H9 (cell line): ENCODE data around the gene PARD3. TPM values are rescaled to one million over a fixed set of nuclear protein-coding genes. Genes with fewer than 3 reads are reported as not detected.

Experiments used
- DNase-seq: peaks from one replicate; pipeline ENCODE4 v3.0.0-alpha.2; 2017
- H2AFZ ChIP-seq: one replicate; pipeline ENCODE4 v1.6.1; 2013; ENCODE audit warnings: mild to moderate bottlenecking, low read length, control low read depth, moderate library complexity
- H2AK5ac ChIP-seq: 2 replicates; pipeline ENCODE4 v1.6.1; 2013; ENCODE audit warnings: low read length, control low read depth, mixed read lengths; ENCODE audit not compliant: insufficient read length
- H2BK120ac ChIP-seq: one replicate; pipeline ENCODE4 v1.6.1; 2013; ENCODE audit warnings: low read depth, mild to moderate bottlenecking, low read length, control low read depth, inconsistent platforms; ENCODE audit not compliant: poor library complexity, severe bottlenecking
- H2BK12ac ChIP-seq: 2 replicates; pipeline ENCODE4 v1.6.1; 2013; ENCODE audit warnings: low read length, control low read depth, mixed read lengths, low read depth; ENCODE audit not compliant: insufficient read length
- H2BK15ac ChIP-seq: 2 replicates; pipeline ENCODE4 v1.6.1; 2013; ENCODE audit warnings: low read depth, low read length, control low read depth
- H2BK20ac ChIP-seq: one replicate; pipeline ENCODE4 v1.6.1; 2013; ENCODE audit warnings: low read depth, mild to moderate bottlenecking, low read length, control low read depth, inconsistent platforms; ENCODE audit not compliant: poor library complexity, severe bottlenecking
- H2BK5ac ChIP-seq: 2 replicates; pipeline ENCODE4 v1.6.1; 2013; ENCODE audit warnings: low read length, control low read depth, mixed read lengths; ENCODE audit not compliant: insufficient read length
- H3K14ac ChIP-seq: 2 replicates; pipeline ENCODE4 v1.6.1; 2013; ENCODE audit warnings: low read length, control low read depth; ENCODE audit not compliant: insufficient read depth
- H3K18ac ChIP-seq: 2 replicates; pipeline ENCODE4 v1.6.1; 2013; ENCODE audit warnings: low read depth, mild to moderate bottlenecking, mixed read lengths, low read length, control low read depth; ENCODE audit not compliant: insufficient read length
- H3K23ac ChIP-seq: 2 replicates; pipeline ENCODE4 v1.6.1; 2013; ENCODE audit warnings: low read length, control low read depth, mixed read lengths, low read depth; ENCODE audit not compliant: insufficient read length
- H3K23me2 ChIP-seq: 2 replicates; pipeline ENCODE4 v1.6.1; 2013; ENCODE audit warnings: low read depth, mild to moderate bottlenecking, mixed read lengths, low read length, control low read depth; ENCODE audit not compliant: insufficient read length, poor library complexity, severe bottlenecking
- H3K27ac ChIP-seq: 2 replicates; pipeline ENCODE4 v1.5.1; 2013; ENCODE audit warnings: low read length, control low read depth, mixed read lengths, low read depth; ENCODE audit not compliant: insufficient read length
- H3K27me3 ChIP-seq: 2 replicates; pipeline ENCODE4 v1.6.1; 2013; ENCODE audit warnings: low read length, control low read depth, inconsistent platforms; ENCODE audit not compliant: insufficient read depth
- H3K4ac ChIP-seq: 2 replicates; pipeline ENCODE4 v1.6.1; 2013; ENCODE audit warnings: low read depth, mild to moderate bottlenecking, control low read depth, inconsistent platforms, low read length, moderate library complexity
- H3K4me1 ChIP-seq: 2 replicates; pipeline ENCODE4 v1.6.1; 2013; ENCODE audit warnings: low read length, control low read depth, inconsistent platforms; ENCODE audit not compliant: insufficient read depth
- H3K4me2 ChIP-seq: 2 replicates; pipeline ENCODE4 v1.6.1; 2013; ENCODE audit warnings: low read length, control low read depth, mixed read lengths; ENCODE audit not compliant: insufficient read length, insufficient read depth
- H3K56ac ChIP-seq: 2 replicates; pipeline ENCODE4 v1.6.1; 2013; ENCODE audit warnings: low read depth, mild to moderate bottlenecking, mixed read lengths, low read length, control low read depth; ENCODE audit not compliant: insufficient read length
- H3K79me1 ChIP-seq: 2 replicates; pipeline ENCODE4 v1.6.1; 2013; ENCODE audit warnings: low read depth, mild to moderate bottlenecking, moderate library complexity, low read length, control low read depth, inconsistent platforms; ENCODE audit not compliant: insufficient read depth, poor library complexity, severe bottlenecking
- H3K79me2 ChIP-seq: 2 replicates; pipeline ENCODE4 v1.6.1; 2013; ENCODE audit warnings: low read length, control low read depth, inconsistent platforms; ENCODE audit not compliant: insufficient read depth
- H3K9ac ChIP-seq: 2 replicates; pipeline ENCODE4 v1.6.1; 2013; ENCODE audit warnings: low read length, control low read depth, mixed read lengths; ENCODE audit not compliant: insufficient read length; ENCODE audit errors: extremely low read depth
- H3K9me3 ChIP-seq: one replicate; pipeline ENCODE4 v1.6.1; 2013; ENCODE audit warnings: low read depth, low read length, inconsistent platforms; ENCODE audit not compliant: control insufficient read depth
- H3T11ph ChIP-seq: one replicate; pipeline ENCODE4 v1.6.1; 2013; ENCODE audit warnings: mild to moderate bottlenecking, low read length, control low read depth, inconsistent platforms
- H4K20me1 ChIP-seq: one replicate; pipeline ENCODE4 v1.6.1; 2013; ENCODE audit not compliant: control insufficient read depth, insufficient read length, insufficient read depth
- H4K5ac ChIP-seq: 2 replicates; pipeline ENCODE4 v1.6.1; 2013; ENCODE audit warnings: low read depth, mild to moderate bottlenecking, mixed read lengths, low read length, control low read depth; ENCODE audit not compliant: insufficient read length
- H4K8ac ChIP-seq: replicated peaks from 2 replicates; pipeline ENCODE4 v1.6.1; 2013; ENCODE audit warnings: low read length, control low read depth, mixed read lengths, low read depth; ENCODE audit not compliant: insufficient read length
- H4K91ac ChIP-seq: 2 replicates; pipeline ENCODE4 v1.6.1; 2013; ENCODE audit warnings: low read depth, mild to moderate bottlenecking, moderate library complexity, mixed read lengths, low read length, control low read depth; ENCODE audit not compliant: insufficient read length
- H3K27ac Mint-ChIP-seq, 3 experiments: 2 replicates in 2 of 3; 3 replicates in 1 of 3; pipeline ENCODE4 v1.8.0; 2020 to 2021; ENCODE audit warnings: mixed read lengths in 3 of 3, mild to moderate bottlenecking in 1 of 3, moderate library complexity in 1 of 3
- H3K27me3 Mint-ChIP-seq: 2 replicates; pipeline ENCODE4 v1.8.0; 2021; ENCODE audit warnings: low read depth, mild to moderate bottlenecking, moderate library complexity, mixed read lengths
- H3K36me3 Mint-ChIP-seq, 3 experiments: 2 replicates in 2 of 3; 3 replicates in 1 of 3; pipeline ENCODE4 v1.8.0; 2020 to 2021; ENCODE audit warnings: low read depth in 3 of 3, mixed read lengths in 3 of 3; ENCODE audit not compliant: insufficient read depth in 1 of 3
- H3K4me1 Mint-ChIP-seq, 2 experiments: 2 replicates each; pipeline ENCODE4 v1.8.0; 2020; ENCODE audit warnings: mixed read lengths in 2 of 2
- H3K4me3 Mint-ChIP-seq, 2 experiments: 2 replicates in 1 of 2; 3 replicates in 1 of 2; pipeline ENCODE4 v1.8.0; 2020 to 2021; ENCODE audit warnings: mild to moderate bottlenecking in 2 of 2, mixed read lengths in 2 of 2, moderate library complexity in 1 of 2
- H3K9me3 Mint-ChIP-seq, 2 experiments: 2 replicates in 1 of 2; 3 replicates in 1 of 2; pipeline ENCODE4 v1.8.0; 2020; ENCODE audit warnings: mild to moderate bottlenecking in 2 of 2, mixed read lengths in 2 of 2, moderate library complexity in 1 of 2
- WGBS: extraction: QIAGEN DNeasy Blood & Tissue Kit; methylation state at CpG from one replicate; pipeline ENCODE4 v1.1.7; 2013; ENCODE audit warnings: missing lambda C conversion rate, low lambda C conversion rate, mixed read lengths; ENCODE audit not compliant: insufficient read length; ENCODE audit errors: extremely low coverage; 5-methylcytosine and 5-hydroxymethylcytosine counted together
- total RNA-seq: library from RNA; stranded (reverse); gene quantifications from 2 replicates; pipeline ENCODE4 v1.2.1, GENCODE V29; 2021
- TF ChIP-seq, protein P1 (sequence below): fragments of 200-600 bp; sonication (generic); conservative IDR thresholded peaks from 3 replicates; pipeline ENCODE4 v1.8.0; 2021; ENCODE audit warnings: antibody characterized with exemption, mild to moderate bottlenecking

The PARD3 gene
- total RNA-seq, 1 experiment from 2014 or later: 44.7 TPM

GRCh38 chr10:34498821-34499220 lies 316.3 kb downstream of the PARD3 start:
- no peak overlapping the region for H3K4me2 ChIP-seq
- no peak overlapping the region for H3K23ac ChIP-seq
- no peak overlapping the region for H4K8ac ChIP-seq
- H3K56ac ChIP-seq: no peak overlapping the region
- H2AK5ac ChIP-seq: no peak overlapping the region
- H4K20me1 ChIP-seq: no peaks in the 10 kb centered on the region
- H3K79me1 ChIP-seq: no peaks in the 10 kb centered on the region
- H4K5ac ChIP-seq: no peak overlapping the region
- no peak overlapping the region for H2AFZ ChIP-seq
- H3K23me2 ChIP-seq: no peaks in the 10 kb centered on the region
- no peak overlapping the region for H3K27ac ChIP-seq
- H3K9ac ChIP-seq: no peak overlapping the region
- TF ChIP-seq, protein P1, sequence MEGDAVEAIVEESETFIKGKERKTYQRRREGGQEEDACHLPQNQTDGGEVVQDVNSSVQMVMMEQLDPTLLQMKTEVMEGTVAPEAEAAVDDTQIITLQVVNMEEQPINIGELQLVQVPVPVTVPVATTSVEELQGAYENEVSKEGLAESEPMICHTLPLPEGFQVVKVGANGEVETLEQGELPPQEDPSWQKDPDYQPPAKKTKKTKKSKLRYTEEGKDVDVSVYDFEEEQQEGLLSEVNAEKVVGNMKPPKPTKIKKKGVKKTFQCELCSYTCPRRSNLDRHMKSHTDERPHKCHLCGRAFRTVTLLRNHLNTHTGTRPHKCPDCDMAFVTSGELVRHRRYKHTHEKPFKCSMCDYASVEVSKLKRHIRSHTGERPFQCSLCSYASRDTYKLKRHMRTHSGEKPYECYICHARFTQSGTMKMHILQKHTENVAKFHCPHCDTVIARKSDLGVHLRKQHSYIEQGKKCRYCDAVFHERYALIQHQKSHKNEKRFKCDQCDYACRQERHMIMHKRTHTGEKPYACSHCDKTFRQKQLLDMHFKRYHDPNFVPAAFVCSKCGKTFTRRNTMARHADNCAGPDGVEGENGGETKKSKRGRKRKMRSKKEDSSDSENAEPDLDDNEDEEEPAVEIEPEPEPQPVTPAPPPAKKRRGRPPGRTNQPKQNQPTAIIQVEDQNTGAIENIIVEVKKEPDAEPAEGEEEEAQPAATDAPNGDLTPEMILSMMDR: no peak
- H3K27ac Mint-ChIP-seq: no peak overlapping the region
- no peak overlapping the region for H4K91ac ChIP-seq
- 0 out of 2 replicates have a peak, but pooled peaks cover 2% of the 10 kb centered on the region for H3K79me2 ChIP-seq
- H2BK12ac ChIP-seq: no peak overlapping the region
- H2BK15ac ChIP-seq: no peak overlapping the region
- no peak overlapping the region for H3K18ac ChIP-seq
- no peak overlapping the region for H2BK5ac ChIP-seq
- H3K4me3 Mint-ChIP-seq: no peak overlapping the region
- H3K27me3 Mint-ChIP-seq: no peaks in the 10 kb centered on the region
- no peak overlapping the region for H3K14ac ChIP-seq
- peaks cover 0 to 7% (median 5%) of the 10 kb centered on the region in 3 experiments; a peak in 2 of 7 replicates for H3K36me3 Mint-ChIP-seq
- H2BK120ac ChIP-seq: no peak overlapping the region
- H3T11ph ChIP-seq: no peak overlapping the region
- no peaks in the 10 kb centered on the region for H3K9me3 Mint-ChIP-seq
- DNase-seq: no peak
- H2BK20ac ChIP-seq: no peak overlapping the region
- no peaks in the 10 kb centered on the region for H3K27me3 ChIP-seq
- H3K4ac ChIP-seq: no peak overlapping the region
- H3K4me1 ChIP-seq: peaks cover 3% of the 10 kb centered on the region; the same call in 1 of the 2 replicates
- no CpG with 5 or more reads among the region's 1 CpG for WGBS
- peaks cover 11 to 13% of the 10 kb centered on the region in 2 experiments for H3K4me1 Mint-ChIP-seq
- no peaks in the 10 kb centered on the region for H3K9me3 ChIP-seq
